Kidney (tissue), 22 donors: ENCODE results near the gene OTUB2. TPM values are rescaled to one million over a fixed set of nuclear protein-coding genes. Genes with fewer than 3 reads are reported as not detected.

Source experiments
- DNase-seq, 5 donors: peaks; one replicate each; pipeline ENCODE4 v3.0.0-alpha.2; 2013 to 2020
- FAIRE-seq: peaks from 2 replicates; lab custom pipeline; 2012; peaks lifted over from hg19 to GRCh38; lab: Jason Lieb, UNC
- H3K27ac ChIP-seq, 2 donors: one replicate each; pipeline ENCODE4 v1.7.0; 2013; ENCODE audit warnings: low read depth in 2 of 2, low read length in 2 of 2, inconsistent platforms in 1 of 2
- H3K27me3 ChIP-seq: one replicate; pipeline ENCODE4 v1.7.1; 2013; ENCODE audit warnings: low read length, inconsistent platforms; ENCODE audit not compliant: control insufficient read depth, insufficient read depth
- H3K36me3 ChIP-seq, 3 donors: one replicate each; pipeline versions ENCODE4 v1.7.0 to v1.7.1; 2013; ENCODE audit warnings: low read length in 3 of 3, control low read depth in 1 of 3, inconsistent platforms in 1 of 3; ENCODE audit not compliant: insufficient read depth in 3 of 3, control insufficient read depth in 2 of 3
- H3K4me1 ChIP-seq, 3 donors: one replicate each; pipeline versions ENCODE4 v1.7.0 to v1.7.1; 2013; ENCODE audit warnings: low read length in 3 of 3, inconsistent platforms in 1 of 3, low read depth in 1 of 3; ENCODE audit not compliant: control insufficient read depth in 2 of 3, insufficient read depth in 2 of 3
- H3K4me3 ChIP-seq, 3 donors: one replicate each; pipeline versions ENCODE4 v1.7.0 to v1.8.1; 2013; ENCODE audit warnings: low read length in 3 of 3, control low read depth in 1 of 3, inconsistent platforms in 1 of 3
- H3K9ac ChIP-seq, 3 donors: one replicate each; pipeline versions ENCODE4 v1.7.0 to v1.7.1; 2013; ENCODE audit warnings: low read length in 3 of 3, control low read depth in 1 of 3, inconsistent platforms in 1 of 3
- H3K9me3 ChIP-seq, 3 donors: one replicate each; pipeline versions ENCODE4 v1.7.0 to v1.7.1; 2013; ENCODE audit warnings: low read length in 3 of 3, control low read depth in 1 of 3, inconsistent platforms in 1 of 3; ENCODE audit not compliant: control insufficient read depth in 2 of 3, insufficient read depth in 1 of 3
- CTCF ChIP-seq: IDR thresholded peaks from 3 replicates; pipeline ENCODE4 v1.5.1; 2012; ENCODE audit warnings: mild to moderate bottlenecking, moderate library complexity, borderline replicate concordance; ENCODE audit not compliant: insufficient read depth; ENCODE audit errors: extremely low read depth
- intact Hi-C: fragments of 100-400 bp; cut with DNase I; formaldehyde crosslinking; loops from one replicate; pipeline ENCODE4 v1.11.1; 2022
- long read RNA-seq, 10 donors: library from polyadenylated mRNA in 1 of 10; unstranded in 1 of 10; transcript quantifications; one replicate each; pipeline ENCODE4 v2.0.0 and lab custom pipeline, GENCODE V29; 2021 to 2026
- polyA plus RNA-seq: library from polyadenylated mRNA; stranded (reverse); fragments of 350-450 nt; fragmentation: Illumina TruSeq; extraction: RNeasy Lipid Tissue Mini Kit (QIAGEN cat#74804); gene quantifications from one replicate; pipeline ENCODE4 v1.2.3, GENCODE V29; 2014; ENCODE audit warnings: low read depth, low replicate concordance; ENCODE audit not compliant: insufficient read depth
- total RNA-seq: library from RNA; stranded (reverse); fragmentation: NEBNext Ultra II Directional; extraction: Animal tissue kit (Norgen Biotek cat#: 25700); gene quantifications from one replicate; pipeline ENCODE4 v1.2.1, GENCODE V29; 2021
- donor health status: control.
- donor health status: control.
- donor health status: control.
- donor health status: control.
- donor health status: control.
- donor health status: DM: yes; HTN: yes; CAD: no.
- donor health status: Normal renal cell carcinoma (clear cell type).

Gene OTUB2
- total RNA-seq, result 1.1 TPM
- 1.6 TPM for polyA plus RNA-seq
- long read RNA-seq, donor 1, result 0 reads
- long read RNA-seq, donor 2, result 0 reads
- long read RNA-seq, donor 3, partial matches to known transcripts, result 0 of 1 reads
- long read RNA-seq, donor 3, other reads (novel, unspliced or antisense), result 0 of 1 reads
- long read RNA-seq, donor 4, partial matches to known transcripts, result 0 of 2 reads
- long read RNA-seq, donor 4, other reads (novel, unspliced or antisense), result 0 of 2 reads
- long read RNA-seq, donor 5, result 0 reads
- long read RNA-seq, donor 6, result 0 reads
- long read RNA-seq, donor 7, partial matches to known transcripts, result 0 of 1 reads
- long read RNA-seq, donor 7, other reads (novel, unspliced or antisense), result 1 of 1 reads
- long read RNA-seq, donor 8, partial matches to known transcripts, result 0 of 1 reads
- long read RNA-seq, donor 8, other reads (novel, unspliced or antisense), result 0 of 1 reads
- long read RNA-seq, donor 9, partial matches to known transcripts, result 0 of 1 reads
- long read RNA-seq, donor 9, other reads (novel, unspliced or antisense), result 0 of 1 reads
- long read RNA-seq, donor 10, partial matches to known transcripts, result 0 of 1 reads
- long read RNA-seq, donor 10, other reads (novel, unspliced or antisense), result 0 of 1 reads

- Histone ChIP-seq H3K9me3 (no peaks in the 10 kb centered on the region), H3K9ac (peak within 1 kb of the TSS in 1 of 3 donors; percentile 19), H3K4me1 (no peaks in the 10 kb centered on the region), H3K4me3 (peak within 1 kb of the TSS; percentile 13 to 51 (median 21)), H3K36me3 (no peaks in the 10 kb centered on the region), H3K27ac (no peak within 1 kb of the TSS), H3K27me3 (no peaks in the 10 kb centered on the region)
- intact Hi-C loops, result no loop called here
- peak; percentile 98 to 100 (median 99) for DNase-seq
- FAIRE-seq, result peak; percentile 98
- no peak for TF ChIP-seq CTCF
Measured at GRCh38 chr14:94026173-94026888, at the start of gene OTUB2. OTUB2 (plus strand) TSS chr14:94026340; CDS start chr14:94026538, 198 bp downstream.

- no peak within 1 kb of the TSS for H3K27ac ChIP-seq
- no peak for TF ChIP-seq CTCF
- DNase-seq (peak in 1 of 5 donors; percentile 36), FAIRE-seq (no peak)
- H3K27me3 ChIP-seq, result no peaks in the 10 kb centered on the region
- H3K4me1 ChIP-seq, result no peaks in the 10 kb centered on the region
- no peaks in the 10 kb centered on the region for H3K9me3 ChIP-seq
- H3K4me3 ChIP-seq, result no peak within 1 kb of the TSS
- no peaks in the 10 kb centered on the region for H3K36me3 ChIP-seq
- no peak within 1 kb of the TSS for H3K9ac ChIP-seq
- intact Hi-C loops, result no loop called here
Measured at GRCh38 chr14:93976477-93977057, 49.6 kb upstream of the OTUB2 start, which contains the start of gene ASB2. ASB2 (minus strand) TSS chr14:93976570; CDS start chr14:93964539, 12,031 bp downstream.

GRCh38 chr14:93977171-93977570, 49.0 kb upstream of the OTUB2 start:
- FAIRE-seq (no peak), DNase-seq (no peak)
- no peaks in the 10 kb centered on the region for H3K4me1 ChIP-seq
- H3K9ac ChIP-seq, result no peak overlapping the region
- H3K36me3 ChIP-seq, result no peaks in the 10 kb centered on the region
- H3K27ac ChIP-seq, result no peak overlapping the region
- H3K9me3 ChIP-seq, result no peaks in the 10 kb centered on the region
- intact Hi-C loops, result no loop called here
- H3K27me3 ChIP-seq, result no peaks in the 10 kb centered on the region
- TF ChIP-seq CTCF, result no peak
- H3K4me3 ChIP-seq, result no peak overlapping the region
